Renal pelvis (tissue), 12 donors: ENCODE measurements around the gene C3orf85. TPM values are rescaled to one million over a fixed set of nuclear protein-coding genes. Genes with fewer than 3 reads are reported as not detected.
"Not testable (repeated sequence)": the region's sequence is repeated elsewhere in the genome, so short reads cannot be mapped to it uniquely, and the experiment has no call there.

Experiments
- DNase-seq: peaks from one replicate; pipeline ENCODE4 v3.0.0-alpha.2; 2013
- long read RNA-seq, 16 experiments: transcript quantifications; one replicate each; lab custom pipeline, GENCODE V29; 2026
- polyA plus RNA-seq, 3 donors: library from polyadenylated mRNA; unstranded; fragments of 120-200 nt; gene quantifications; one replicate each; pipeline ENCODE4 v1.2.1, GENCODE V29; 2013; ENCODE audit not compliant: insufficient read length in 3 of 3

Gene C3orf85
- polyA plus RNA-seq: 10 to 100 TPM; 16.6 to 18.6 (median 18.4) TPM
- long read RNA-seq, donor 1, partial matches to known transcripts: 0 of 10 reads
- long read RNA-seq, donor 1, other reads (novel, unspliced or antisense): 5 of 10 reads
- long read RNA-seq, donor 2, transcript C3orf85-208 (4 exons, 925 nt): major isoform, 9 of 22 reads
- long read RNA-seq, donor 2, partial matches to known transcripts: 7 of 22 reads
- long read RNA-seq, donor 2, other reads (novel, unspliced or antisense): 5 of 22 reads
- long read RNA-seq, donor 3, partial matches to known transcripts: 0 of 2 reads
- long read RNA-seq, donor 3, other reads (novel, unspliced or antisense): 0 of 2 reads
- long read RNA-seq, donor 4, transcript C3orf85-208 (4 exons, 925 nt): major isoform, 5 of 13 reads
- long read RNA-seq, donor 4, partial matches to known transcripts: 0 of 13 reads
- long read RNA-seq, donor 4, other reads (novel, unspliced or antisense): 5 of 13 reads
- long read RNA-seq, donor 5, transcript C3orf85-208 (4 exons, 925 nt): major isoform, 5 of 7 reads
- long read RNA-seq, donor 5, partial matches to known transcripts: 0 of 7 reads
- long read RNA-seq, donor 5, other reads (novel, unspliced or antisense): 0 of 7 reads
- long read RNA-seq, donor 6, transcript C3orf85-208 (4 exons, 925 nt): major isoform, 8 of 11 reads
- long read RNA-seq, donor 6, partial matches to known transcripts: 0 of 11 reads
- long read RNA-seq, donor 6, other reads (novel, unspliced or antisense): 0 of 11 reads
- long read RNA-seq, donor 7, transcript C3orf85-208 (4 exons, 925 nt): major isoform, 8 of 10 reads
- long read RNA-seq, donor 7, partial matches to known transcripts: 0 of 10 reads
- long read RNA-seq, donor 7, other reads (novel, unspliced or antisense): 0 of 10 reads
- long read RNA-seq, donor 8: 0 reads
- long read RNA-seq, donor 9, transcript C3orf85-208 (4 exons, 925 nt): major isoform, 14 of 26 reads
- long read RNA-seq, donor 9, partial matches to known transcripts: 0 of 26 reads
- long read RNA-seq, donor 9, other reads (novel, unspliced or antisense): 8 of 26 reads
- long read RNA-seq, donor 10, partial matches to known transcripts: 0 of 12 reads
- long read RNA-seq, donor 10, other reads (novel, unspliced or antisense): 9 of 12 reads
- long read RNA-seq, donor 11, partial matches to known transcripts: 0 of 5 reads
- long read RNA-seq, donor 11, other reads (novel, unspliced or antisense): 0 of 5 reads
- long read RNA-seq, donor 12, transcript C3orf85-208 (4 exons, 925 nt): major isoform, 11 of 28 reads
- long read RNA-seq, donor 12, partial matches to known transcripts: 0 of 28 reads
- long read RNA-seq, donor 12, other reads (novel, unspliced or antisense): 14 of 28 reads
- long read RNA-seq, donor 13, partial matches to known transcripts: 0 of 4 reads
- long read RNA-seq, donor 13, other reads (novel, unspliced or antisense): 0 of 4 reads
- long read RNA-seq, donor 14: 0 reads
- long read RNA-seq, donor 15, transcript C3orf85-208 (4 exons, 925 nt): major isoform, 14 of 34 reads
- long read RNA-seq, donor 15, partial matches to known transcripts: 8 of 34 reads
- long read RNA-seq, donor 15, other reads (novel, unspliced or antisense): 8 of 34 reads
- long read RNA-seq, donor 16, transcript C3orf85-208 (4 exons, 925 nt): major isoform, 6 of 11 reads
- long read RNA-seq, donor 16, partial matches to known transcripts: 0 of 11 reads
- long read RNA-seq, donor 16, other reads (novel, unspliced or antisense): 0 of 11 reads

- no peak for DNase-seq
These were observed at the start of gene C3orf85 for GRCh38 chr3:109136523-109136922. Gene C3orf85, plus strand, starts transcription at chr3:109136719. Its CDS starts 129 bp downstream, at chr3:109136848.

GRCh38 chr3:109089265-109089664, 47.3 kb upstream of the C3orf85 start:
- no peak for DNase-seq

- no peak for DNase-seq
These were observed 44.7 kb upstream of the C3orf85 start for GRCh38 chr3:109091846-109092245.

- no peak for DNase-seq
These were observed 43.0 kb upstream of the C3orf85 start for GRCh38 chr3:109093561-109093960.

- DNase-seq: no peak
These were observed 41.4 kb upstream of the C3orf85 start for GRCh38 chr3:109095166-109095565.

- no peak for DNase-seq
These were observed 38.4 kb upstream of the C3orf85 start for GRCh38 chr3:109098079-109098644.

- no peak for DNase-seq
These were observed 26.9 kb upstream of the C3orf85 start for GRCh38 chr3:109109574-109109973.

GRCh38 chr3:109112946-109113760, 23.4 kb upstream of the C3orf85 start:
- DNase-seq: no peak

GRCh38 chr3:109114746-109115145, 21.8 kb upstream of the C3orf85 start:
- DNase-seq: no peak

- DNase-seq: no peak
These were observed 21.1 kb upstream of the C3orf85 start for GRCh38 chr3:109115451-109115850.

GRCh38 chr3:109116031-109116430, 20.5 kb upstream of the C3orf85 start:
- no peak for DNase-seq

GRCh38 chr3:109117939-109118338, 18.6 kb upstream of the C3orf85 start, which contains the start of gene MORC1:
Gene MORC1, minus strand, starts transcription at chr3:109118134. Its CDS starts 75 bp downstream, at chr3:109118059.
- no peak for DNase-seq

- DNase-seq: no peak
These were observed 17.9 kb upstream of the C3orf85 start for GRCh38 chr3:109118584-109118983.

- DNase-seq: no peak
These were observed 13.8 kb upstream of the C3orf85 start for GRCh38 chr3:109122690-109123089.

GRCh38 chr3:109125902-109126301, 10.6 kb upstream of the C3orf85 start:
- DNase-seq: peak; percentile 23

GRCh38 chr3:109127553-109127952, 9.0 kb upstream of the C3orf85 start:
- DNase-seq: no peak

- no peak for DNase-seq
These were observed 5.2 kb upstream of the C3orf85 start for GRCh38 chr3:109131276-109131675.

GRCh38 chr3:109132801-109133473, 3.6 kb upstream of the C3orf85 start:
- DNase-seq: no peak

GRCh38 chr3:109133474-109133816, 3.1 kb upstream of the C3orf85 start:
- not testable (repeated sequence) for DNase-seq
